ENCODE measurements around the gene PSRC1. TPM values are rescaled to one million over a fixed set of nuclear protein-coding genes. Genes with fewer than 3 reads are reported as not detected.

The PSRC1 gene
- polyA plus RNA-seq, 1 of the 3 experiments (the other 2 are of a cell fraction) = 19.4 TPM

DNA sequence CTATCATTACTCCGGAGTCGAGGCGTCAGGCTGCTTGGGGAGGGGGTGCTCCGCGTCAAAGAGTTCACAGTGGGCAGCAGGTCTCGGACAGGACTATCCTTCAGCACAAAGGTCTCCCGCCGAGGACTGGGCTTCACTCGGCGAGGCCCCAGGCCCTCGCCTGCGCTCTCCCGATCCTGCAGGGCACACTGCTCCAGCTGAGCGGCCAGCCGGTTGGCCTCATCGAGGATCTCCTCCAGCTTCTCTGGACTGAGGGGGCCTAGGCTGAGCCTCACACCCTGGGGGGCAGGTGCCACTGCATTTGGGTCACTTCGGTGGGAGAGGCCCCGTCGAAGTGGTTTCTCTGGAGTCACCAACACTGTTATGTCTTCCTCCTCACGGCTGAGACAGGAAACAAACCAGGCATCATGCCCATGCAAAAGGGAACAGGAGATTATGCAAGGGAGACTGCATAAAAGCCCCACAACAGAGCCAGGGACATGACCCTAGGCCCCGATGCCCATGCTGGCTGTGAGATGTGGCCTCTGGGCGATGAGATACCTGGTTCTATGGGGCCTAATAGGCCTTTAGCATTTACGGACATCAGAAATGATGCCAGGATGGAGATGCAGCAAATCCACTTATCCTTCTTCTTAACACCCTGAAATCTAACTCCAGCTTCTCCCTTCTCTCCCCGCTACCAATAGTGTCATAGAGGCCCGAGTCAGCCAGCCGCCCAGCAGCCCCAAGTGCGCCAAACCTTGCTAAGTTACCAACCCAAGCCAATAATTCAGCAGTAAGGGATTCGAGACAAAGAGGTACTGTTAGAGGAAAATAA is 1.1 kb downstream of the PSRC1 start:
- Histone ChIP-seq H3K4me3 (ENCODE audit: low read depth in 2 of 2, low read length in 1 of 2) (peak overlapping the region; percentile 69 to 84), H3K27ac (ENCODE audit: low read depth in 2 of 2, low read length in 1 of 2) (peak overlapping the region in 1 of 2 experiments; percentile 25; a peak in 1 of 4 replicates), H4K20me1 (ENCODE audit: insufficient read depth) (no peaks in the 10 kb centered on the region), H3K9me3 (no peaks in the 10 kb centered on the region), H3F3A (replicated peaks; ENCODE audit: insufficient read depth) (peaks cover 11% of the 10 kb centered on the region), H3K4me2 (peak overlapping the region; percentile 82), H3K4me1 (ENCODE audit: control insufficient read depth in 1 of 2, insufficient read depth in 2 of 2, low read depth in 1 of 2, low read length in 1 of 2) (peaks cover 0 to 25% of the 10 kb centered on the region in 2 experiments; a peak in 1 of 4 replicates), H3K36me3 (replicated peaks in 1 of 2; ENCODE audit: control insufficient read depth in 1 of 2, insufficient read depth in 2 of 2, low read length in 1 of 2) (no peaks in the 10 kb centered on the region), H3K79me2 (ENCODE audit: insufficient read depth) (peaks cover 26% of the 10 kb centered on the region; the same call in 1 of the 2 replicates), H3K9ac (peak overlapping the region; percentile 68), H3K27me3 (ENCODE audit: insufficient read depth) (no peaks in the 10 kb centered on the region), H2AFZ (ENCODE audit: low read depth) (peak overlapping the region; percentile 86; the same call in 1 of the 2 replicates), H3K9me2 (no peaks in the 10 kb centered on the region)
- whole genome bisulfite sequencing (ENCODE audit: low lambda C conversion rate) = 71% methylated on average over 15 of the region's 28 CpGs
- TF ChIP-seq FOSL2 (IDR thresholded peaks at IDR 0.05; ENCODE audit: borderline replicate concordance, low read depth) (no peak), YY1 (IDR thresholded peaks at IDR 0.05; ENCODE audit: low read depth) (no peak), RAD21 (IDR thresholded peaks at IDR 0.05; ENCODE audit: low read length) (no peak), ELF1 (IDR thresholded peaks at IDR 0.05) (no peak), EP300 (IDR thresholded peaks at IDR 0.05; ENCODE audit: borderline replicate concordance in 1 of 2, low read depth in 1 of 2, low read length in 1 of 2) (no peak), GABPA (IDR thresholded peaks at IDR 0.05; ENCODE audit: low read depth) (no peak), RXRA (IDR thresholded peaks at IDR 0.05; ENCODE audit: borderline replicate concordance, low read depth) (no peak), TAF1 (IDR thresholded peaks at IDR 0.05; ENCODE audit: borderline replicate concordance, low read depth, low read length) (no peak), TEAD4 (IDR thresholded peaks at IDR 0.05; ENCODE audit: borderline replicate concordance, insufficient read depth) (no peak), MXI1 (IDR thresholded peaks at IDR 0.05; ENCODE audit: low read depth, low read length) (no peak), FOXM1 (IDR thresholded peaks at IDR 0.05; ENCODE audit: low read depth) (no peak)
- TF ChIP-seq, protein P1, sequence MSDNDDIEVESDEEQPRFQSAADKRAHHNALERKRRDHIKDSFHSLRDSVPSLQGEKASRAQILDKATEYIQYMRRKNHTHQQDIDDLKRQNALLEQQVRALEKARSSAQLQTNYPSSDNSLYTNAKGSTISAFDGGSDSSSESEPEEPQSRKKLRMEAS (IDR thresholded peaks at IDR 0.05; ENCODE audit: low read depth) = no peak
- TF ChIP-seq, protein P2, sequence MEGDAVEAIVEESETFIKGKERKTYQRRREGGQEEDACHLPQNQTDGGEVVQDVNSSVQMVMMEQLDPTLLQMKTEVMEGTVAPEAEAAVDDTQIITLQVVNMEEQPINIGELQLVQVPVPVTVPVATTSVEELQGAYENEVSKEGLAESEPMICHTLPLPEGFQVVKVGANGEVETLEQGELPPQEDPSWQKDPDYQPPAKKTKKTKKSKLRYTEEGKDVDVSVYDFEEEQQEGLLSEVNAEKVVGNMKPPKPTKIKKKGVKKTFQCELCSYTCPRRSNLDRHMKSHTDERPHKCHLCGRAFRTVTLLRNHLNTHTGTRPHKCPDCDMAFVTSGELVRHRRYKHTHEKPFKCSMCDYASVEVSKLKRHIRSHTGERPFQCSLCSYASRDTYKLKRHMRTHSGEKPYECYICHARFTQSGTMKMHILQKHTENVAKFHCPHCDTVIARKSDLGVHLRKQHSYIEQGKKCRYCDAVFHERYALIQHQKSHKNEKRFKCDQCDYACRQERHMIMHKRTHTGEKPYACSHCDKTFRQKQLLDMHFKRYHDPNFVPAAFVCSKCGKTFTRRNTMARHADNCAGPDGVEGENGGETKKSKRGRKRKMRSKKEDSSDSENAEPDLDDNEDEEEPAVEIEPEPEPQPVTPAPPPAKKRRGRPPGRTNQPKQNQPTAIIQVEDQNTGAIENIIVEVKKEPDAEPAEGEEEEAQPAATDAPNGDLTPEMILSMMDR (IDR thresholded peaks at IDR 0.05) = no peak
- TF ChIP-seq, protein P3, sequence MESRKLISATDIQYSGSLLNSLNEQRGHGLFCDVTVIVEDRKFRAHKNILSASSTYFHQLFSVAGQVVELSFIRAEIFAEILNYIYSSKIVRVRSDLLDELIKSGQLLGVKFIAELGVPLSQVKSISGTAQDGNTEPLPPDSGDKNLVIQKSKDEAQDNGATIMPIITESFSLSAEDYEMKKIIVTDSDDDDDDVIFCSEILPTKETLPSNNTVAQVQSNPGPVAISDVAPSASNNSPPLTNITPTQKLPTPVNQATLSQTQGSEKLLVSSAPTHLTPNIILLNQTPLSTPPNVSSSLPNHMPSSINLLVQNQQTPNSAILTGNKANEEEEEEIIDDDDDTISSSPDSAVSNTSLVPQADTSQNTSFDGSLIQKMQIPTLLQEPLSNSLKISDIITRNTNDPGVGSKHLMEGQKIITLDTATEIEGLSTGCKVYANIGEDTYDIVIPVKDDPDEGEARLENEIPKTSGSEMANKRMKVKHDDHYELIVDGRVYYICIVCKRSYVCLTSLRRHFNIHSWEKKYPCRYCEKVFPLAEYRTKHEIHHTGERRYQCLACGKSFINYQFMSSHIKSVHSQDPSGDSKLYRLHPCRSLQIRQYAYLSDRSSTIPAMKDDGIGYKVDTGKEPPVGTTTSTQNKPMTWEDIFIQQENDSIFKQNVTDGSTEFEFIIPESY (IDR thresholded peaks at IDR 0.05; ENCODE audit: borderline replicate concordance, low read depth) = no peak
- POLR2A ChIA-PET = interaction anchor here (1.1 to 1.4 kb wide), 3 partner anchors 118 to 267 kb away, joined by 3 to 9 read pairs (median 6); partner anchors contain the start of gene GNAI3
- no peak for DNase-seq
- CTCF ChIA-PET = interaction anchor here (1.2 to 8.7 kb wide), 7 partner anchors 18 to 358 kb away, joined by 3 to 252 read pairs (median 6); partner anchors contain the start of genes CELSR2 and SORT1

Measured in SK-N-SH (cell line).